GM12864 (cell line): ENCODE measurements around the gene CHD1.
"Not testable (repeated sequence)": the region's sequence is repeated elsewhere in the genome, so short reads cannot be mapped to it uniquely, and the experiment has no call there.

Experiments used
- DNase-seq: peaks from one replicate; pipeline ENCODE4 v3.0.0-alpha.2; 2011; ENCODE audit warnings: low read depth
- H3K4me3 ChIP-seq: 2 replicates; pipeline ENCODE4 v1.5.1; 2011; ENCODE audit warnings: mild to moderate bottlenecking, low read depth, low read length, control low read depth
- CTCF ChIP-seq: IDR thresholded peaks from 2 replicates; pipeline ENCODE4 v1.5.1; 2011; ENCODE audit warnings: low read depth, mild to moderate bottlenecking, moderate library complexity, low read length, control low read depth, inconsistent platforms; ENCODE audit errors: missing control alignments

CHD1 gene

GRCh38 chr5:98965226-98965625 is 36.4 kb upstream of the CHD1 start:
- no peak for DNase-seq
- no peak overlapping the region for H3K4me3 ChIP-seq
- no peak for TF ChIP-seq CTCF

- H3K4me3 ChIP-seq = no peak overlapping the region
- TF ChIP-seq CTCF = no peak
- no peak for DNase-seq
These were observed 35.8 kb upstream of the CHD1 start for GRCh38 chr5:98964621-98965020.

- no peak for DNase-seq
- no peak for TF ChIP-seq CTCF
- H3K4me3 ChIP-seq = no peak overlapping the region
These were observed 34.2 kb upstream of the CHD1 start for GRCh38 chr5:98963019-98963418.

- no peak overlapping the region for H3K4me3 ChIP-seq
- no peak for DNase-seq
- TF ChIP-seq CTCF = no peak
These were observed 33.8 kb upstream of the CHD1 start for GRCh38 chr5:98962587-98962986.

GRCh38 chr5:98961665-98962344 is 33.0 kb upstream of the CHD1 start:
- H3K4me3 ChIP-seq = no peak overlapping the region
- TF ChIP-seq CTCF = no peak

GRCh38 chr5:98957307-98957706 is 28.5 kb upstream of the CHD1 start:
- DNase-seq = no peak
- H3K4me3 ChIP-seq = no peak overlapping the region
- no peak for TF ChIP-seq CTCF

More at GRCh38 chr5:98961665-98962344, 33.0 kb upstream of the CHD1 start:
- no peak for DNase-seq

GRCh38 chr5:98955888-98956287 is 27.1 kb upstream of the CHD1 start:
- DNase-seq, H3K4me3 ChIP-seq: not testable (repeated sequence)

- DNase-seq, H3K4me3 ChIP-seq: not testable (repeated sequence)
These were observed 26.7 kb upstream of the CHD1 start for GRCh38 chr5:98955471-98955870.
